ENCODE data around the gene CDC14A. TPM values are rescaled to one million over a fixed set of nuclear protein-coding genes. Genes with fewer than 3 reads are reported as not detected.

CDC14A gene
- total RNA-seq, 1 donor from 2014 or later: 2.3 TPM

DNA sequence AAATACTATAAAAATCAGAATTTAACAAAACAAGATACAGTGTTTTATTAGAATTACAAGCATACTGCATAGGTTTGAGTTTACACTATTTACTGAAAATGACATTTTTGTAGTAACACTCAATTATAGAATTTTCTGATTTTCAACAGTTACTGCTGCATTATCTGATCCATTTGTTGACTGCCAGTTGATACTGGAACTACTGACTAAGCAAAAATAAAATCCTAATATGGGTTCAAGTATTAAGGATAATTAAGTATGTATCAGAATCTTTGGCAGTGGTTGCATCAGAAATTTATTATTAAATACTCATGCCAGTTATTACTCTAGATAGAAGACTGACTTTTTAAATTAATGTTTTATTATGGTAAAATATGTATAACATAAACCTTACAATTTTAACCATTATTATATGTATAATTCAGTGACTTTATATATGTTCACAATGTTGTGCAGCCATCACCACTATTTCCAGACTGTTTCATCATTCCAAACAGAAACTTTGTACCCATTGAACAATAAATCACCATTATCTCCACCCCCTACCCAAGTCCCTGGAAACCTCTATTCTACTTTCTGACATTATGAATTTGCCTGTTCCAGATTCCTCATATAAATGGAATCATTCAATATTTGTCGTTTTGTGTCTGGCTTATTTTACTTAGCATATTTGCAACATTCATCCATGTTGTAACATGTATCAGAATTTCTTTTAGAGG is 127.5 kb downstream of the CDC14A start:
- peaks cover 15% of the 10 kb centered on the region for H3K4me1 Mint-ChIP-seq (ENCODE audit: low read depth)
- H3K36me3 Mint-ChIP-seq (ENCODE audit: low read depth): no peaks in the 10 kb centered on the region
- no peak overlapping the region for H3K27ac Mint-ChIP-seq (ENCODE audit: unreplicated experiment)

DNA sequence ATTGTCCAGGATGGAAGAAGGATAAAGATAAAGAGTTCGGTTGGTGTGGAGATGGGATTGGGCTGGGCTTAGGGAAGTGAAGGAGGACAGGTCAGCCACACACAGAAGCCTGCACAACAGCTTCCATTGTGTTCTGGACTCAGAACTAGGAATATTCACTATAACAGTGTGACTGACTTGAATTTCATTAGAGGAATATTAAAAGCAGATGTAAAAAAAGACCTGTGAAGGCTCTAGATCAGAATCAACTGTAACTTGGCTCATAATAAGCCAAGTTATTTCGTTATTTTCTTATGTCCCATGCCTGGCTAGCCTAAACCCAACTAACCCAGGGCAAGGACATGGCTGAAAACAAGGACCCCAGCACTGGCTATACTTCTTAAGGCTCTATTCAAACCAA is 129.0 kb downstream of the CDC14A start:
- no peaks in the 10 kb centered on the region for H3K27me3 Mint-ChIP-seq (ENCODE audit: low read depth)

More for the DNA sequence above, 127.5 kb downstream of the CDC14A start:
- no peaks in the 10 kb centered on the region for H3K27me3 Mint-ChIP-seq (ENCODE audit: low read depth)
- H3K9me3 Mint-ChIP-seq (ENCODE audit: low read depth): no peaks in the 10 kb centered on the region
- no peak for DNase-seq (ENCODE audit: low spot score)
- no peak overlapping the region for H3K4me3 Mint-ChIP-seq (ENCODE audit: unreplicated experiment)
- TF ChIP-seq, protein P1, sequence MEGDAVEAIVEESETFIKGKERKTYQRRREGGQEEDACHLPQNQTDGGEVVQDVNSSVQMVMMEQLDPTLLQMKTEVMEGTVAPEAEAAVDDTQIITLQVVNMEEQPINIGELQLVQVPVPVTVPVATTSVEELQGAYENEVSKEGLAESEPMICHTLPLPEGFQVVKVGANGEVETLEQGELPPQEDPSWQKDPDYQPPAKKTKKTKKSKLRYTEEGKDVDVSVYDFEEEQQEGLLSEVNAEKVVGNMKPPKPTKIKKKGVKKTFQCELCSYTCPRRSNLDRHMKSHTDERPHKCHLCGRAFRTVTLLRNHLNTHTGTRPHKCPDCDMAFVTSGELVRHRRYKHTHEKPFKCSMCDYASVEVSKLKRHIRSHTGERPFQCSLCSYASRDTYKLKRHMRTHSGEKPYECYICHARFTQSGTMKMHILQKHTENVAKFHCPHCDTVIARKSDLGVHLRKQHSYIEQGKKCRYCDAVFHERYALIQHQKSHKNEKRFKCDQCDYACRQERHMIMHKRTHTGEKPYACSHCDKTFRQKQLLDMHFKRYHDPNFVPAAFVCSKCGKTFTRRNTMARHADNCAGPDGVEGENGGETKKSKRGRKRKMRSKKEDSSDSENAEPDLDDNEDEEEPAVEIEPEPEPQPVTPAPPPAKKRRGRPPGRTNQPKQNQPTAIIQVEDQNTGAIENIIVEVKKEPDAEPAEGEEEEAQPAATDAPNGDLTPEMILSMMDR (IDR thresholded peaks at IDR 0.05): no peak

DNA sequence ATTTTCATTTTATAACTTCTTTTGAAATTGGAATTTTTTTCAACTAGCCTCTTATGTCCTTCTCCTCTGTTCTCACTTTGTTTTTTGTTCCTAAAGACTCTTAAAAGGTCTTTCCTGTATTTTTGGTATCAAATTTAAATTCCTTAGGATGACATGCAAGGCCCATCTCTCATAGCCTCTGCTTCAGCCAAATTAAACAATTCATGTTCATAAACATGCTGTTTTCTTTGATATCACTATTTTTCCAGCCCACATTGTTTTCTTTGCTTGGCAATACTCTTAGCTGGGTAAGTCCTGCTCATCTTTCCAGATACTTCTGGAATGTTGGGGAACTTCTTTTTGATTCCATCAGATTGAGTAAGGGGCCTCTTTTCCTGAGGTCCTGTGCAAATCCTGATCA is 129.9 kb downstream of the CDC14A start:
- no peak overlapping the region for H3K4me3 Mint-ChIP-seq (ENCODE audit: unreplicated experiment)
- TF ChIP-seq, protein P1 (IDR thresholded peaks at IDR 0.05): no peak
- peaks cover 10% of the 10 kb centered on the region for H3K4me1 Mint-ChIP-seq (ENCODE audit: low read depth)
- H3K36me3 Mint-ChIP-seq (ENCODE audit: low read depth): no peaks in the 10 kb centered on the region
- no peak for DNase-seq (ENCODE audit: low spot score)
- H3K27ac Mint-ChIP-seq (ENCODE audit: unreplicated experiment): no peak overlapping the region
- no peaks in the 10 kb centered on the region for H3K27me3 Mint-ChIP-seq (ENCODE audit: low read depth)
- no peaks in the 10 kb centered on the region for H3K9me3 Mint-ChIP-seq (ENCODE audit: low read depth)

More for the DNA sequence above, 129.0 kb downstream of the CDC14A start:
- no peaks in the 10 kb centered on the region for H3K9me3 Mint-ChIP-seq (ENCODE audit: low read depth)
- H3K4me3 Mint-ChIP-seq (ENCODE audit: unreplicated experiment): no peak overlapping the region
- H3K4me1 Mint-ChIP-seq (ENCODE audit: low read depth): peaks cover 10% of the 10 kb centered on the region
- no peaks in the 10 kb centered on the region for H3K36me3 Mint-ChIP-seq (ENCODE audit: low read depth)
- TF ChIP-seq, protein P1 (IDR thresholded peaks at IDR 0.05): no peak
- DNase-seq (ENCODE audit: low spot score): no peak
- no peak overlapping the region for H3K27ac Mint-ChIP-seq (ENCODE audit: unreplicated experiment)

DNA sequence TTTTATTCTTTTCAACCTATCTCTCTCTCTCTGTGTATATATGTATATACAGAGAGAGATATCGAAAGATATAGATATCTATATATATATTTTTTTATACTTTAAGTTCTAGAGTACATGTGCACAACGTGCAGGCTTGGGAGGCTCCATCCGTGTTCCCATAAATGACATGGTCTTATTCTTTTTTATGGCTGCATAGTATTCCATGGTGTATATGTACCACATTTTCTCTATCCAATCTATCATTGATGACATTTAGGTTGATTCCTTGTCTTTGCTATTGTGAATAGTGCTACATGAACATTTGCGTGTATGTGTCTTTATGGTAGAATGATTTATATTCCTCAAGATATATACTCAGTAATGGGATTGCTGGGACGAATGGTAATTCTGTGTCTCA is 130.4 kb downstream of the CDC14A start:
- H3K27me3 Mint-ChIP-seq (ENCODE audit: low read depth): no peaks in the 10 kb centered on the region
- DNase-seq (ENCODE audit: low spot score): no peak

DNA sequence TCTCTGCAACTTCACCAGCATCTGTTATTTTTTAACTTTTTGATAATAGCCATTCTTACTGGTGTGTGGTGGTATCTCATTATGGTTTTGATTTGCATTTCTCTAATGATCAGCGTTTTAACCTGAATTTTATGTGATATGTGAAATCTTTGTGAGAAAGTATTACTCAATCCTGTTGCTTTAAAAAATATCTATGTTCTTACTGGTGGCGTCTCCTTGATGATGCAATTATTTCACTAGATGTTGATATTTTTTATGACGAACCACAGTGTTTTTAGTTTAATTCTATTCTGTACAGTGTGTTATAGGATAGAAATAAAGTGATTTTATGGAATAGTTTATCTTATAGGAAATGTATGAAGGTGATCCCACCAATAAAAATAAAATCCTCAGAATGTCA is 130.9 kb downstream of the CDC14A start:
- Mint-ChIP-seq H3K9me3 (ENCODE audit: low read depth) (no peaks in the 10 kb centered on the region), H3K4me1 (ENCODE audit: low read depth) (peaks cover 10% of the 10 kb centered on the region), H3K36me3 (ENCODE audit: low read depth) (no peaks in the 10 kb centered on the region), H3K27me3 (ENCODE audit: low read depth) (no peaks in the 10 kb centered on the region), H3K4me3 (ENCODE audit: unreplicated experiment) (no peak overlapping the region), H3K27ac (ENCODE audit: unreplicated experiment) (no peak overlapping the region)
- DNase-seq (ENCODE audit: low spot score): no peak
- TF ChIP-seq, protein P1 (IDR thresholded peaks at IDR 0.05): no peak

More for the DNA sequence above, 130.4 kb downstream of the CDC14A start:
- H3K27ac Mint-ChIP-seq (ENCODE audit: unreplicated experiment): no peak overlapping the region
- no peaks in the 10 kb centered on the region for H3K36me3 Mint-ChIP-seq (ENCODE audit: low read depth)
- peaks cover 10% of the 10 kb centered on the region for H3K4me1 Mint-ChIP-seq (ENCODE audit: low read depth)
- TF ChIP-seq, protein P1 (IDR thresholded peaks at IDR 0.05): no peak
- no peak overlapping the region for H3K4me3 Mint-ChIP-seq (ENCODE audit: unreplicated experiment)
- H3K9me3 Mint-ChIP-seq (ENCODE audit: low read depth): no peaks in the 10 kb centered on the region

Measured in chondrocyte (in vitro differentiated cells).